ENCODE results near the gene SH2B3. TPM values are rescaled to one million over a fixed set of nuclear protein-coding genes. Genes with fewer than 3 reads are reported as not detected.
"Not testable (repeated sequence)": the region's sequence is repeated elsewhere in the genome, so short reads cannot be mapped to it uniquely, and the experiment has no call there.

SH2B3 gene
- total RNA-seq, 1 donor from 2014 or later: 116 TPM

GRCh38 chr12:111386885-111387284 lies 18.8 kb upstream of the SH2B3 start:
- no peak for DNase-seq (ENCODE audit: low read depth)

GRCh38 chr12:111387747-111388323 lies 17.9 kb upstream of the SH2B3 start:
- no peak for DNase-seq (ENCODE audit: low read depth)

GRCh38 chr12:111389635-111390034 lies 16.1 kb upstream of the SH2B3 start:
- DNase-seq (ENCODE audit: low read depth): no peak

GRCh38 chr12:111390910-111391309 lies 14.8 kb upstream of the SH2B3 start:
- DNase-seq (ENCODE audit: low read depth): no peak

- no peak for DNase-seq (ENCODE audit: low read depth)
These were observed 11.9 kb upstream of the SH2B3 start for GRCh38 chr12:111393700-111394300.

- no peak for DNase-seq (ENCODE audit: low read depth)
These were observed 11.2 kb upstream of the SH2B3 start for GRCh38 chr12:111394480-111394879.

GRCh38 chr12:111395336-111396187 lies 10.2 kb upstream of the SH2B3 start:
- no peak for DNase-seq (ENCODE audit: low read depth)

- DNase-seq (ENCODE audit: low read depth): not testable (repeated sequence)
These were observed 9.5 kb upstream of the SH2B3 start for GRCh38 chr12:111396271-111396670.

- peak; percentile 86 for DNase-seq (ENCODE audit: low read depth)
These were observed 8.8 kb upstream of the SH2B3 start for GRCh38 chr12:111396726-111397445.

GRCh38 chr12:111398530-111398929 lies 7.2 kb upstream of the SH2B3 start:
- no peak for DNase-seq (ENCODE audit: low read depth)

- not testable (repeated sequence) for DNase-seq (ENCODE audit: low read depth)
These were observed 5.8 kb upstream of the SH2B3 start for GRCh38 chr12:111399741-111400404.

- no peak for DNase-seq (ENCODE audit: low read depth)
These were observed 4.5 kb upstream of the SH2B3 start for GRCh38 chr12:111401167-111401605.

- DNase-seq (ENCODE audit: low read depth): not testable (repeated sequence)
These were observed 3.3 kb upstream of the SH2B3 start for GRCh38 chr12:111402490-111402824.

- no peak for DNase-seq (ENCODE audit: low read depth)
These were observed 1.2 kb upstream of the SH2B3 start for GRCh38 chr12:111404362-111405148.

GRCh38 chr12:111405149-111405858 lies 419 bp upstream of the SH2B3 start:
- DNase-seq (ENCODE audit: low read depth): peak; percentile 90

GRCh38 chr12:111406474-111407376 lies 1.0 kb downstream of the SH2B3 start:
- DNase-seq (ENCODE audit: low read depth): no peak

- no peak for DNase-seq (ENCODE audit: low read depth)
These were observed 1.8 kb downstream of the SH2B3 start for GRCh38 chr12:111407377-111408115.

GRCh38 chr12:111408116-111408440 lies 2.4 kb downstream of the SH2B3 start:
- no peak for DNase-seq (ENCODE audit: low read depth)
